ENCODE results near the gene TSPAN11. TPM values are rescaled to one million over a fixed set of nuclear protein-coding genes. Genes with fewer than 3 reads are reported as not detected.

TSPAN11 gene
- total and polyA plus RNA-seq, 2 donors (not counting 3 experiments of a cell fraction or from before 2014, with no cell fraction given), result 2.1 to 3.9 TPM

- Histone ChIP-seq H3K4me3 (replicated peaks in 1 of 3; ENCODE audit: insufficient read depth in 1 of 3, low read depth in 1 of 3, low read length in 3 of 3) (no peak overlapping the region), H3K36me3 (ENCODE audit: control insufficient read depth in 2 of 2, extremely low read depth in 1 of 2, insufficient read depth in 2 of 2, low read length in 2 of 2) (no peaks in the 10 kb centered on the region), H3K27me3 (ENCODE audit: control insufficient read depth in 2 of 2, insufficient read depth in 2 of 2, low read length in 2 of 2) (no peaks in the 10 kb centered on the region), H3K27ac (ENCODE audit: insufficient read depth, low read depth, low read length) (no peak overlapping the region), H3K9me3 (replicated peaks; ENCODE audit: control insufficient read depth, insufficient read depth, low read length) (no peaks in the 10 kb centered on the region), H3K4me2 (ENCODE audit: insufficient read depth, low read length) (no peak overlapping the region), H2AFZ (ENCODE audit: low read depth, low read length) (no peak overlapping the region), H3K79me2 (ENCODE audit: control insufficient read depth, insufficient read depth, low read length) (no peaks in the 10 kb centered on the region), H3K9me1 (replicated peaks; ENCODE audit: control insufficient read depth, extremely low read depth, insufficient read depth, low read length) (no peaks in the 10 kb centered on the region), H3K9ac (replicated peaks; ENCODE audit: extremely low read depth, insufficient read depth, low read length) (no peak overlapping the region), H3K4me1 (ENCODE audit: control insufficient read depth, extremely low read depth, insufficient read depth, low read length) (no peaks in the 10 kb centered on the region), H4K20me1 (replicated peaks; ENCODE audit: control insufficient read depth, extremely low read depth, insufficient read depth, low read length) (no peaks in the 10 kb centered on the region)
- ChIA-PET POLR2A (no interaction called here), CTCF (interaction anchor here (1.0 to 1.5 kb wide), 2 partner anchors 24 to 115 kb away, joined by 3 to 4 read pairs; no protein-coding TSS in a partner anchor)
- no peak for FAIRE-seq
- no TSS peak for BruUV-seq (replicated peaks)
- intact Hi-C loops (cut with micrococcal nuclease), result no loop called here
- TF ChIP-seq FOS (IDR thresholded peaks at IDR 0.05; ENCODE audit: borderline replicate concordance, insufficient read depth, low read length) (no peak), EZH2 (IDR thresholded peaks at IDR 0.05; ENCODE audit: borderline replicate concordance, low read depth, low read length, severe bottlenecking) (no peak), POLR2AphosphoS5 (IDR thresholded peaks at IDR 0.05; ENCODE audit: insufficient read depth, low read depth, low read length) (no peak), POLR2A (IDR thresholded peaks at IDR 0.05; ENCODE audit: low read depth, low read length) (no peak), CTCF (IDR thresholded peaks at IDR 0.05; ENCODE audit: extremely low read depth in 1 of 2, insufficient read depth in 1 of 2, low read depth in 1 of 2, low read length in 2 of 2) (no peak), MYC (IDR thresholded peaks at IDR 0.05; ENCODE audit: low read depth, low read length) (no peak), MAX (IDR thresholded peaks at IDR 0.05; ENCODE audit: insufficient read depth, insufficient read length) (no peak), GATA2 (IDR thresholded peaks at IDR 0.05; ENCODE audit: insufficient read depth, insufficient read length, low read depth, low read length) (no peak), JUN (IDR thresholded peaks at IDR 0.05; ENCODE audit: borderline replicate concordance, insufficient read depth, insufficient read length, low read depth) (no peak)
- dilution Hi-C loops (cut with MboI; ENCODE audit: extremely low pct_ligation_motif_present, low sequenced_read_pairs), result no loop called here
- DNase-seq (ENCODE audit: low read depth, low spot score), result no peak
These were observed 35.5 kb downstream of the TSPAN11 start for GRCh38 chr12:30962047-30962446.
